ENCODE measurements around the gene ZNF687. TPM values are rescaled to one million over a fixed set of nuclear protein-coding genes. Genes with fewer than 3 reads are reported as not detected.

Gene ZNF687
- total RNA-seq, 1 experiment from 2014 or later = 23.9 TPM

DNA sequence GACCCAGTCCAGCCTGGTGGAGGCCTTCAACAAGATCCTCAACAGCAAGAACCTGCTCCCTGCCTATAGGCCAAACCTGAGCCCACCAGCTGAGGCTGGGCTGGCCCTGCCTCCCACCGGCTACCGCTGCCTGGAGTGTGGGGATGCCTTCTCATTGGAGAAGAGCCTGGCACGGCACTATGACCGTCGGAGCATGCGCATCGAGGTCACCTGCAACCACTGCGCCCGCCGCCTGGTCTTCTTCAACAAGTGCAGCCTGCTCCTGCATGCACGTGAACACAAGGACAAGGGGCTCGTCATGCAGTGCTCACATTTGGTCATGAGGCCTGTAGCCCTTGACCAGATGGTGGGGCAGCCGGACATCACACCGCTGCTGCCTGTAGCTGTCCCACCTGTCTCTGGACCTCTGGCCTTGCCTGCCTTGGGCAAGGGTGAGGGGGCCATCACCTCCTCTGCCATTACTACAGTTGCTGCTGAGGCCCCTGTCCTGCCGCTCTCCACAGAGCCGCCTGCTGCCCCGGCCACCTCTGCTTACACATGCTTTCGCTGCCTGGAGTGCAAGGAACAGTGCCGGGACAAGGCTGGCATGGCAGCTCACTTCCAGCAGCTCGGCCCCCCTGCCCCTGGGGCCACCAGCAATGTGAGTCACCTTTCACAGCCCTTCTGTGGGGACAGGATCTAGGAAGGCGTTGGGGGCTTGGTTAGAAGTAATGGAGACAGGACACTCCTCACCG lies 5.8 kb downstream of the ZNF687 start:
- POLR2A ChIA-PET = no interaction called here
- TF ChIP-seq CTCF (IDR thresholded peaks at IDR 0.05; ENCODE audit: insufficient read depth in 1 of 2, low read depth in 1 of 2, low read length in 1 of 2, severe bottlenecking in 1 of 2, unreplicated experiment in 1 of 2) = no peak

DNA sequence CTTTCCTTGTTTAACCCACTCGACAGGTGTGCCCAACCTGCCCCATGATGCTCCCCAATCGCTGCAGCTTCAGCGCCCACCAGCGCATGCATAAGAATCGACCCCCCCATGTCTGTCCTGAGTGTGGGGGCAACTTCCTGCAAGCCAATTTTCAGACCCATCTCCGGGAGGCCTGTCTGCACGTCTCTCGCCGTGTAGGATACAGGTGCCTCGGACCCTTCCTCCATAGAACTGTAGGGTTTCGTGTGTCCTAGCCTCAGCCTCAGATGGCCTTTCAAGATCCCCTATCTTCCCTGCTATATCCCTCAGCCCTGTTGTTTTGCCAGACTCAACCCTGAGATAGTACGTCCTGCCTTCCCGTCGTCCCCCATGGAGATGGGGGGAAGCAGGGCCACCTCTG lies 6.4 kb downstream of the ZNF687 start:
- peaks cover 7% of the 10 kb centered on the region for H3K36me3 ChIP-seq (ENCODE audit: control insufficient read depth, insufficient read depth, low read length)
- no TSS peak for BruUV-seq (replicated peaks)
- no peak overlapping the region for H3K4me3 ChIP-seq (ENCODE audit: low read depth, low read length)
- 0 out of 2 replicates have a peak, but pooled peaks cover 3% of the 10 kb centered on the region for H3K4me1 ChIP-seq
- Mint-ChIP-seq H3K4me3 (ENCODE audit: unreplicated experiment) (no peak overlapping the region), H3K27ac (ENCODE audit: unreplicated experiment) (no peak overlapping the region), H3K9me3 (ENCODE audit: unreplicated experiment) (no peaks in the 10 kb centered on the region), H3K36me3 (ENCODE audit: insufficient read depth, unreplicated experiment) (peaks cover 78% of the 10 kb centered on the region), H3K27me3 (ENCODE audit: insufficient read depth, unreplicated experiment) (no peaks in the 10 kb centered on the region), H3K4me1 (ENCODE audit: low read depth, unreplicated experiment) (peaks cover 6% of the 10 kb centered on the region)
- H3K9me3 ChIP-seq = no peaks in the 10 kb centered on the region
- intact Hi-C loops (cut with micrococcal nuclease; ENCODE audit: unreplicated experiment) = no loop called here
- ChIA-PET POLR2A (no interaction called here), CTCF (no interaction called here)
- no peak for TF ChIP-seq CTCF (IDR thresholded peaks at IDR 0.05; ENCODE audit: insufficient read depth in 1 of 2, low read depth in 1 of 2, low read length in 1 of 2, severe bottlenecking in 1 of 2, unreplicated experiment in 1 of 2)
- no peak for DNase-seq
- H3K27me3 ChIP-seq (replicated peaks; ENCODE audit: control insufficient read depth, insufficient read depth, low read length) = no peaks in the 10 kb centered on the region

More for the DNA sequence above, 5.8 kb downstream of the ZNF687 start:
- Mint-ChIP-seq H3K9me3 (ENCODE audit: unreplicated experiment) (no peaks in the 10 kb centered on the region), H3K4me1 (ENCODE audit: low read depth, unreplicated experiment) (peaks cover 6% of the 10 kb centered on the region), H3K4me3 (ENCODE audit: unreplicated experiment) (no peak overlapping the region), H3K27ac (ENCODE audit: unreplicated experiment) (no peak overlapping the region), H3K36me3 (ENCODE audit: insufficient read depth, unreplicated experiment) (peaks cover 76% of the 10 kb centered on the region), H3K27me3 (ENCODE audit: insufficient read depth, unreplicated experiment) (no peaks in the 10 kb centered on the region)
- Histone ChIP-seq H3K27me3 (replicated peaks; ENCODE audit: control insufficient read depth, insufficient read depth, low read length) (no peaks in the 10 kb centered on the region), H3K36me3 (ENCODE audit: control insufficient read depth, insufficient read depth, low read length) (peaks cover 7% of the 10 kb centered on the region), H3K4me1 (0 out of 2 replicates have a peak, but pooled peaks cover 4% of the 10 kb centered on the region), H3K9me3 (no peaks in the 10 kb centered on the region), H3K4me3 (ENCODE audit: low read depth, low read length) (no peak overlapping the region)
- DNase-seq = no peak
- BruUV-seq (replicated peaks) = no TSS peak
- intact Hi-C loops (cut with micrococcal nuclease; ENCODE audit: unreplicated experiment) = no loop called here
- CTCF ChIA-PET = no interaction called here

DNA sequence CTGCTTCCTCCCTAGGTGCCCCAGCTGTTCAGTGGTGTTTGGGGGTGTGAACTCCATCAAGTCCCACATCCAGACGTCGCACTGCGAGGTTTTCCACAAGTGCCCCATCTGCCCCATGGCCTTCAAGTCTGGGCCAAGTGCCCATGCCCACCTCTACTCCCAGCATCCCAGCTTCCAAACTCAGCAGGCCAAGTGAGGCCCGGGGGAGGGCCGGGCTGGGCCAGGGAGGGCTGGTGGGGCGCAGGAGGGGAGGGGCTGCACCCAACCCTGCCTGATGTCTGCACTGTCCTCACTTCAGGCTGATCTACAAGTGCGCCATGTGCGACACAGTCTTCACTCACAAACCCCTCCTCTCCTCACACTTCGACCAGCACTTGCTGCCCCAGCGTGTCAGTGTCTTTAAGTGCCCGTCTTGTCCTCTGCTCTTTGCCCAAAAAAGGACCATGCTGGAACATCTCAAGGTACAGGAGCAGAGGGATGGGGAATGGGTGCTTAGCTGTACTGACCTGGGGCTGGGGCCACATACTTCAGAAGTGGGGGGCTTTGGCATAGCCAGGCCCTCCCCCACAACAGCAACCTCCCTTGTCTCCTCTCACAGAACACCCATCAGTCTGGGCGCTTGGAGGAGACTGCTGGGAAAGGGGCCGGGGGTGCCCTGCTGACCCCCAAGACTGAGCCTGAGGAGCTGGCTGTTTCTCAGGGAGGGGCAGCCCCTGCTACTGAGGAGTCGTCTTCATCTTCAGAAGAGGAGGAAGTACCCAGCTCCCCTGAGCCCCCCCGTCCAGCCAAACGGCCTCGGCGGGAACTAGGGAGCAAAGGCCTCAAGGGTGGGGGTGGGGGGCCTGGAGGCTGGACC lies 7.2 kb downstream of the ZNF687 start:
- BruUV-seq (replicated peaks) = no TSS peak
- POLR2A ChIA-PET = no interaction called here
- DNase-seq = no peak
- Histone ChIP-seq H3K27me3 (replicated peaks; ENCODE audit: control insufficient read depth, insufficient read depth, low read length) (no peaks in the 10 kb centered on the region), H3K9me3 (no peaks in the 10 kb centered on the region), H3K36me3 (ENCODE audit: control insufficient read depth, insufficient read depth, low read length) (peaks cover 7% of the 10 kb centered on the region), H3K4me3 (ENCODE audit: low read depth, low read length) (no peak overlapping the region), H3K4me1 (no peaks in the 10 kb centered on the region)
- CTCF ChIA-PET = no interaction called here
- TF ChIP-seq CTCF (IDR thresholded peaks at IDR 0.05; ENCODE audit: insufficient read depth in 1 of 2, low read depth in 1 of 2, low read length in 1 of 2, severe bottlenecking in 1 of 2, unreplicated experiment in 1 of 2) = no peak
- H3K4me1 Mint-ChIP-seq (ENCODE audit: low read depth, unreplicated experiment) = peaks cover 5% of the 10 kb centered on the region
- no peak overlapping the region for H3K4me3 Mint-ChIP-seq (ENCODE audit: unreplicated experiment)
- H3K36me3 Mint-ChIP-seq (ENCODE audit: insufficient read depth, unreplicated experiment) = peaks cover 81% of the 10 kb centered on the region
- intact Hi-C loops (cut with micrococcal nuclease; ENCODE audit: unreplicated experiment) = no loop called here
- H3K27ac Mint-ChIP-seq (ENCODE audit: unreplicated experiment) = peak overlapping the region; percentile 48
- no peaks in the 10 kb centered on the region for H3K27me3 Mint-ChIP-seq (ENCODE audit: insufficient read depth, unreplicated experiment)
- no peaks in the 10 kb centered on the region for H3K9me3 Mint-ChIP-seq (ENCODE audit: unreplicated experiment)
